GM18870 (cell line): Measurements from ENCODE around the gene CCDC85C.

Experiments
- ATAC-seq: cut with Tn5 transposase; IDR thresholded peaks from one replicate; pipeline ENCODE4 v1.9.1; 2021; ENCODE audit warnings: moderate library complexity; ENCODE audit not compliant: unreplicated experiment

The CCDC85C gene

GRCh38 chr14:99524804-99525698 is 79.0 kb downstream of the CCDC85C start:
- ATAC-seq = no peak

DNA sequence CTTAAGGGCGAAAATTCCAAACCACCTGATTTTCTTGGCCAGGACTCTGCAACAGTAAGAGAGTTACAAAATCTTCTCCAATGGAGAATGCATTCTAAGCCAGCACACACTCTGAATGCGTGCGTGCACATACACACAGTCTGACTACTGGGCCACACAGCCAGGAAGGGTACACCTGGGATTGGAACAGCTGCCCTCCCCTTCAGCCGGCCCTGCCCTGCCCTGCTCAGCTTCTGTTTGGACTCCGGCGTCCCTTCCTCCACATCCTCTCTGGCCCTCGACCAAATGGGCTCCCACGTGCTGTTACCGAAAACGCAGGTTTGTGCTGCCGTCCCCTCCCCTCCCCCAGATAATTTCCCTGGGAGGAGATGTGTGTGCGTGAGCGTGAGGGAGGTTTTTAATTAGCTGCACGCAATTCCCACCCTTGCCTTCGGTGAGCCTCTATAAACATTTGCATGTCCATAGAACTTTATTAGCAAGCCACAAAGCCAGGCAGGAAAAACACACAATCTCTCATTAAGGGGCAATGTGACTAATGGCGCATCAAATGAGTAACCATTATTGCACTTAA is 79.8 kb downstream of the CCDC85C start:
- ATAC-seq = no peak

DNA sequence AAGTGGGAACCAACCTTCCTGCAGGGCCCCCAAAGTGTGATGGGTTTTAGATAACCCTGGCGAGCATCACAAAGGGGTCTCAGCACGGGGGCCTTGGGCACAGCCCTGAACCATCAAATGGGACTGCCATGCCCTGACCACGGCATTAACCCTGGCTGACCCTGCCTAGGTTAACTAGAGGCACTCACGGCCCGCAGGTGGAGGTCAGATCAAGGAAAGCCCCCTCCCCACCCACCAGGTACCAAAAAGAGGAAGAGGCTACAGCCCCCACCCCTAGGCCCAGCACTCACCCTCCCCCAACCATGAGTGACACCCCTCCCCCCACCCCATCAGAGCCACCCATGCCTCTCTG is 80.3 kb downstream of the CCDC85C start:
- ATAC-seq = no peak

DNA sequence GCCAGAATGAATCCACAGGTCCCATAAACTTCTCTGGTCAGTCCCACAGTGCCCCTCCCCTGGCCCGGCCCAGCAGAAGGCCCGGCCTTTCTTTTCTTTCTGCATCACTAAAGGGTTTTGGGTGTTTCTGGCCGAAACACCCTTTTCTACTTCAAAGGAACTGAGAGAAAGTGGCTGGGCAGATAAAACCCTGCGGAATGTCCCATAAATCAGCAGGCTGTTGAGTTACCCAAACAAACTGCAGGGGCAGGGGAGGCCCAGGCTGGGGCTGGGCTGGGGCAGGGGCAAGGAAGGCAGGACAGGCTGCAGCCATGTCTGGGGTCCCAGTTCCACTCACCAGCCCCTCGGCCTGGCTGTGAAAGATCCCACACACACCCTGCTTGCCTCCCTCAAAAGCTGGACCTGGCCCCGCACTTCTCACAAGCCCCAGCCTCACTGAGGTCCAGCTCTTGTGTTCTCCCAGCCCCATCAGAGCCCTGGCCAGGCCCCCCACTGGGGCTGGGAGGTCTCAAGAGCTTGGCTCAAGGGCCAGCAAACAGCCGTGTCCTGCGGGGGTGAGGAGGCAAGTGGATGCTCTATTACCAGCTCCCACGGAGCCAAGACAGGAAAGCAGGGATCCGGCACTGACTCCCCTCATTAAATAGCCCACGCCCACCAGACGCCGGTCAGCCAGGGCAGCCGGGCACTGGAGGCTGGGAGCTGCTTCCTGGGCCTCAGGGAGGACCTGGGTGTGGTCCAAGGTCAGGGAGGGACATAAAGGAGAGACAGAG is 80.9 kb downstream of the CCDC85C start:
- no peak for ATAC-seq

DNA sequence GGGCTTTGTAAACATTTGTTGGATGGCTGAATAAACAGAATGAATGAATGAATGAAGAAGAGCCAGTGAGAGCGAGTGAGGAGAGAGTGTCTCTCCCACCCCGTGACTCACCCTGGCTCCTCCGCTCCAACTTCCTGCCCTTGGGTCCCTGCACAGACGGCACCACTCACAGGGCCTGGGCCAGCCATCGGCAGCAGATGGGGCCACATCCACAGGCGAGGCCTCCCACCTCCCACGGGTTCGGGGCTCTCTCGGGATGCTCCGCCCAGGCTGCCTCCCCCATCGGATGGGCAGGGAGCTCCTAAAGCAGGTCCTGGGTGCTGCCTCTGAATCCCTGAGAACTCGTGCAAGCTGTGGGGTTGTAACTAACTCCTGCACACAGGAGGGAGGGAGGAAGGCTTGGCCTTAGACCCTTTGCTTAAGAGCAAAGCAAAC is 81.5 kb downstream of the CCDC85C start:
- ATAC-seq = no peak

GRCh38 chr14:99522025-99522401 is 82.0 kb downstream of the CCDC85C start:
- no peak for ATAC-seq

- ATAC-seq = no peak
Measured at GRCh38 chr14:99521176-99522024, 82.6 kb downstream of the CCDC85C start.

DNA sequence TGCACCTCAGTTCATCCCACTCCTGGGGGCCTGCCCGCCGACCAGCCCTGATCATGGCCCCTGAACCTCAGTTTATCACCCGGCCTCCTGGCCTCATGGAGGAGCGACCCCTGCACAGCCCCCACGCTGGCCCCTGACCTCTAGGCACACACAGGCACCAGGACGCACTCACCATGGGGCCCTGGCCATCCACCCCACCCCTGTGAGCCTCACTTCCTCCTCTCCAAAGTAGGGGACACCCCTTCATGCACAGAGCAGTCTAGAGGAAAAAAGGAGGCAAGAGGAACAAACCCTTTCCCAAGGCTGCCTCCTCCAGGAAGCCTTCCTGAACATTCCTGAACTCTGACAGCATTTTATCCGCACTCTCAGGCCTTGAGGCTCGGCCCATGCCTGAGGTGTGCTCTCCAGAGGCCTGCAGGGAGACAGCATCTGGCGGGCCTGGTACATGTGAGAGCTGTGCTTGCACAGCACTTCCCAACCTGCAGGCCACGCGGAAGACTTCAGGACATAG is 83.4 kb downstream of the CCDC85C start:
- ATAC-seq = no peak

GRCh38 chr14:99519931-99520421 is 84.0 kb downstream of the CCDC85C start:
- ATAC-seq = no peak

- ATAC-seq = no peak
Measured at GRCh38 chr14:99519347-99519881, 84.6 kb downstream of the CCDC85C start.

DNA sequence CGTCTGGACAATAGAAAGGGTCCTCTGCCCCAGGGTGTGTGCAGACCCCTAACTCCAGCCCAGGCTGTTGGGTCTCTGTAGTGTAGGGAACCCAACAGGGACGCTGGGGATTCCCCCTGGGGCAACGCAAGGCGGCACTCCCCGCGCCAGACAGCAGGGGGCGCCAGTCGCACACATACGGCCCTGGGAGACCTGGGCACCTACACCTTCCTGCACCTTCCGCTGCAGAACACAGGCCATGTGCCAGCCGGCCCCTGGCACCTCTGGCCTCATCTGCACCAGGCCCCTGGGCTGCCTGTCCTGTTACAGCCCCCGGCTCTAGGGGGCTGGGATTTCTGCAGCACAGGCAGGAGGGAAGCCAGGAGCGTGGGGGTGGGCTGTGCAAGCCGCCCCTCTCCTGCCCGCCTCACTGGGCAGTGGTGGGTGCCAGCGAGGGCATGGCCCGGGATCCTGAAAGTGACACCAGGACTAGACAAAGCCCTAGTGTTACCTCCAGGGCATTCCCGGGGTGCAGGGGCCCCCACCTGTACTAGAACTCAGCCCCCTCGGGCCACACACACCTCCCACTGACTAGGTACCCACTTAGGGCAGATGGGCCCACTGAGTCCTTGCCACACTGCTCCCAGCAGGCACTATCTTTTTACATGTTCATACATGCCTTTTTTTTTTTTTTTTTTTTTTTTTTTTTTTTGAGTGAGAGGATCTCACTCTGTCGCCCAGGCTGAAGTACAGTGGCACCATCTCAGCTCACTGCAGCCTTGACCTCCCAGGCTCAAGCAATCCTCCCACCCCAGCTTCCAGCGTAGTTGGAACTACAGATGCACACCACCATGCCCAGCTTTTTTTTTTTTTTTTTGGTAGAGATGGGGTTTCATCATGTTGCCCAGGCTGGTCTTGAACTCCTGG is 85.3 kb downstream of the CCDC85C start:
- ATAC-seq = no peak

DNA sequence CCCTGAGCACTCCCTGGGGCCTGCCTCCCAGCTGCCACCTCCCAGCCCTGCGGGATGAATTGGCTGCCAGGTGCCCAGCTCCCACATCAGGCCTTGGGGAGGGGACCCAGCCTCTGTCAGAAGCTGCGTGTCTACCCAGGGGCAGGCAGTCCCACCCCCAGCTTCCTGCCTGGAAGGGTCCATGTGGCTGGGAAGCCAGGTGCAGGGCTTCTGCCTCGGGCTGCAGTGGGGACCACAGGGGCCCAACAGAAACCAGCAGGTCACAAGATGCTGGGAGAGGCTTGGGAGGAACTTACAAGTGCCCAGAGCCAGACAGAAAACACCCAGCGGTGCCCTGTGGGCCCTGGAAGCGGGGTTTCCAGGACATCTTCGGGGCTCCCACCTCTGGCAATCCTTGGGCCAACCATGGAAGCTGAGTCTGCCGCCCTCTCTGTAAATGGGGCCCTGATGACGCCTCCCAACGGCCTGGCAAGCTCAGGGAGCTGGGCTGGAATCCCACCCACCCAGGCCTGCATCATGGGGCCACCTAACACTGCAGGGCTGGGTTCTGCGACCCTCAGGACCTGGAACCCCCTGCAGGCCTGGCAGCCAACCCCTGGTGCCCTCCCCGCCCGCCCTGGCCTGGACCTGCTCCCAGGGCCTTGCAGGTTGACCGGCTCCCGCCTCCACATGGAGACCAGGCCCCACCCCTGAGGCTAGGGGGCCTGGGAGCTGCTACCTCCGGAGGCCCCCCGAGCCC is 86.2 kb downstream of the CCDC85C start:
- no peak for ATAC-seq

GRCh38 chr14:99516871-99517642 is 87.0 kb downstream of the CCDC85C start:
- ATAC-seq = no peak

GRCh38 chr14:99516156-99516870 is 87.7 kb downstream of the CCDC85C start:
- no peak for ATAC-seq

- ATAC-seq = no peak
Measured at GRCh38 chr14:99515301-99516155, 88.5 kb downstream of the CCDC85C start.
